GM20431 (cell line): ENCODE measurements around the gene SMURF1.
"Not testable (repeated sequence)": the region's sequence is repeated elsewhere in the genome, so short reads cannot be mapped to it uniquely, and the experiment has no call there.

Experiments
- in situ Hi-C: fragments of 300-500 bp; cut with MseI, MboI; formaldehyde crosslinking; loops from one replicate; pipeline ENCODE4 v1.15.0; 2020; ENCODE audit warnings: low sequenced_read_pairs; ENCODE audit not compliant: unreplicated experiment

Gene SMURF1

DNA sequence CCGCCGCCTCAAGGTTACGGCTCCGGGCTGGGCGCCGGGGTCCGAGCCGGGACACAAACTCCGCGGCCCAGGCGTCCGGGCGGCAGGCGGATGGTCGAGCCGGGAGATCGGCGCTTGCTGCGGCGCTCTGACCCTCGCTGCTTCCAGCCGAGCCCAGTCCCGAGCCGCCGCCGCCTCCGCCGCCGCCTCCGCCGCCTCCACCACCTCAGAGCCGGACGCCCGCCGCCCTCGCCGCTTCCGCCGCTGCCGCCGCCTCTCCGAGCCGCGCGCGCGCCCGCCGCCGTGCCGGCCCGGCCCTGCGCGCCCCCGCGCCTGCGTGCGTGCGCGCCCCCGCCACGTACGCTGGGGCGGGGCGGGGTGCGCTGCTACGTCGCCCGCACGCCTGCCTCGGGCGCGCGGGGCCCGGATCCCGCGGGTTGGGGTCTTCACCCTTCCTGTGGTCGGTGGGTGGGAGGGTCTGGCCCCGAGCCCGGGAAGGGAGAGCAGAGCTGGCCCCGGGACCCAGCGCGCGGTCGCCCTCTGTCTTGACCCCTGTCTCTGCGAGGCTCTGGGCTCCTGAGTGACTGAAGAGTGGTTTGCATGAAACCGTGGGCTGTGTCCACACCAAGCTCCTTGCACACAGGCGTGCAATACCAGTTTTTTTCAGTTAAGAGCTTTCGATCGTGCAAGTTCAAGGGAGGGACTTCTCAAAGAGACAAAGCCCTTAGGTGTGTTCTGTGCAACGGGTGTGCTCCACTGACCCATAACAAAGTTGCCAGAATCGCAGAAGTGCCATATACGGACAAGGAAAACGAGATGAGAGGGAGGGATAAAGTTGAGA lies at the start of gene SMURF1:
Gene SMURF1 (minus strand): TSS at position 256 of the 820 bp plus-strand sequence. CDS start 328 bp downstream, outside the sequence.
- in situ Hi-C loops: no loop called here

DNA sequence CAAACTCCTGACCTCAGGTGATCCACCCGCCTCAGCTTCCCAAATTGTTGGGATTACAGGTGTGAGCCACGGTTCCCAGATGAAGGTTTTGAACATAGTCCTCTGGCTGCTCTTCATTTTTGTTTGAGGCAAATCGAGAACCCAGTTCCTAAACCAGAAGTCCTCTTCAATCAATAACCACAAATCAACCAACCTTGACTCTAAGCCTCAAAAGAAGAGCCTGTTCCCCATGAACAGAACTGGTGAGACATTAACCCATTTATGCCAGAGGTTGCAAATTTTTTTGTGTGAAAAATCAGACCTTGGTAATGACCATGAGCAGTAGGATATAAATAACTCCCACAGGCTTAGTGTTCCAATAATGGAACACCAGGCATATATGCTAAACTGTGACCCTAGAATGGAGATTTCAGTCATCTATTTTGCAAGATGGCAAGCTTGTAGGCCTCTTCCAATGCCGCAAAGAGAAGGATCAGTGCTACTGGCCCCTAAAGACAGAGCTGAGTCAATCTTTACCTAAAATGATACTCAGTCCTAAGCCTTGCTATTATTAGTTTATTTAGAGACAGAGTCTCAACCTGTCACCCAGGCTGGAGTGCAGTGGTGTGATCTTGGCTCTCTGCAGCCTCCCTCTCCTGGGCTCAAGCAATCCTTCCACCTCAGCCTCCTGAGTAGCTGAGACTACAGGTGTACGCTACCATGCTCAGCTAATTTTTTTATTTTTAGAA lies 48.1 kb upstream of the SMURF1 start:
- in situ Hi-C loops: no loop called here

DNA sequence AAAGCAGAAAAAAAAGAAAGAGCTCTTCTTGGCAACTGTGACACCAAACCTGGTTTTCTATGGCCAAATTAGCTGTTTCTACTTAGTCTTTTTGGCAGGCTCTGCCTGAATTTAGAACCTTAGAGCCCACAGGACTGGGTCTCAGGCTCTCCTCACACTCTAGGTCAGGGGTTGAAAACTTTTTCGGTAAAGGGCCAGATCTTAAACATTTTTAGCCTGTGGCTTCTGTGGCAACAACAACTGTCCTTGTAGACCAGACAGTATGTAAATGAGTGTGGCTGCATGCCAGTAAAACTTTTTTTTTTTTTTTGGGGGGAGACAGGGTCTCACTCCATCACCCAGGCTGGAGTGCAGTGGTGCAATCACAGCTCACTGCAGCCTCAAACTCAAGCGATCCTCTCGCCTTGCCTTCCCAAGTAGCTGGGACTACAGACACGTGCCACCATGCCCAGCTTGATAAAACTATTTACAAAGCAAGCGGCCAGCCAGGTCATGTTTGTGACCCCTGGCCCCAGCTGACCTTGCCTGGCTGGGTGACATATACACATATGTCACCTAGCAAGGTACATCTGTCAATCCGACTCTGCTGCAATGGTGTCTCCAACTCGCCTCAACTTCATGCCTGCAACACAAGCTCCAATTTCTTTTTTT lies 46.6 kb upstream of the SMURF1 start:
- in situ Hi-C loops: no loop called here

DNA sequence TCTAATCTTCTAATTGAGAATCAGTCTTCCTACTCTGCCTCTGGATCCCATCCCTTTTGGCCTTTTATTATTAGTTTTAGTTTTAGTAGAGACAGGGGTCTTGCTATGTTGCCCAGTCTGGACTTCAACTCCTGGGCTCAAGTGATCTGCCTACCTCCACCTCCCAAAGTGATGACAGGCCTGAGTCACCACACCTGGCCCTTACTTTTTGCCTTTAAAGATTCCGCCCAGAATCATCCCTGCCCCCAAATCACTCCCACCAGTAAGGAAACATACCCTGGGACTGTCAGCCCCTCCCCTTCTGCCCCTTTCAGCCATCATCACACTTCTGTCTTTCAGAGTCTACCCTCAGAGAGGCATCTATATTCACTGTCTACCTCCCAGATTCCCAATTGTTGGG lies 45.3 kb upstream of the SMURF1 start:
- in situ Hi-C loops: no loop called here

DNA sequence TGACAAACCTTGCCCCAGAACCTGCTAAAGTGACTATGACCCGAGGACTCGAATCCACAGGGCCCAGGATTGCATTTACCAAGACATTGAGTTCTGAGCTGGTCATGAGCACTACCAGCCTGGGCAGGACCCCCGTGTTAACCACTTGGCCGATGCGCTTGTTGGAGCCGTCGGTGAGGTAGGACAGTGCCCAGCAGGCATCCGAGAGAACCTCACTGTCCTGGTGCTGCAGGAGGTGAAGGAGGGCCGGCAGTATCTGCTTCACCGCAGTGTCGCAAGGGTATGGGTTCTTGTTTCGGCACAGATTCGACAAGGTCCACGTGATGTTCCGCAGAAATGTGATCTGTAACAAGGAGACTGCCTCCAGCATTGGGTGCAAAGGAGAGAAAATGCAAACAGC lies 44.3 kb upstream of the SMURF1 start:
- in situ Hi-C loops: no loop called here

DNA sequence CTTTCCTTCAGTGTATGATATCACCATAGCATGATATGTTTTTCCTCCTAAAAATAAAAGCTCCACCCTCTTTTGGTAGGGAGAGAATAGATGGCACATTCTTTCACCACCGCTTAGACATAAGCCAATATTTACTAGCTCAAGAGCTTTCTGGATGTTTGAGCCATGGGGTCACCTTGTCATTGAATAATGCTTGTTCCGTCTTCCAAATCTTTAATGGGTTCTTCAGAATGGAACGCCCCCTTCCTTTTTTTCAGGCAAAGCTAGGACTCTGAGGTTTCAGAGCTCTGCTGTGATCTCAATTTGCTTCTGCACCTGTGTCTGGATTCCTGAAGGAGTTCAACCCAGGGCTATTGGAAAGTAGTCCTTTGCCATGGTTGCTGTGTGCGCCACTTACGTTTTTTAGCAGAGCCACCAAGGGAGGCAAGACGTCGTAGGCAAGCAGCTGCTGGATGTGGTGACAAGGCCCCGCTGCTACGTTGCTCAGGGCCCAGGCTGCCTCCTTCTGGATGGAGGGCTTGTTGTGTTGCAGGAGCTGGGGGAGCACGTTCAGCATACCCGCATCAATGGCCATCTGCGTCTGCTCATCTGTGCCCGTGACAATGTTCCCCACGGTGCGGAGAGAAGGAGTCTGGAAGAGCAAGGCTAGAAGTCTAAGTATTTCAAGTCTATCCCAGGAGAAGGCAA lies 40.8 kb upstream of the SMURF1 start:
- in situ Hi-C loops: no loop called here

DNA sequence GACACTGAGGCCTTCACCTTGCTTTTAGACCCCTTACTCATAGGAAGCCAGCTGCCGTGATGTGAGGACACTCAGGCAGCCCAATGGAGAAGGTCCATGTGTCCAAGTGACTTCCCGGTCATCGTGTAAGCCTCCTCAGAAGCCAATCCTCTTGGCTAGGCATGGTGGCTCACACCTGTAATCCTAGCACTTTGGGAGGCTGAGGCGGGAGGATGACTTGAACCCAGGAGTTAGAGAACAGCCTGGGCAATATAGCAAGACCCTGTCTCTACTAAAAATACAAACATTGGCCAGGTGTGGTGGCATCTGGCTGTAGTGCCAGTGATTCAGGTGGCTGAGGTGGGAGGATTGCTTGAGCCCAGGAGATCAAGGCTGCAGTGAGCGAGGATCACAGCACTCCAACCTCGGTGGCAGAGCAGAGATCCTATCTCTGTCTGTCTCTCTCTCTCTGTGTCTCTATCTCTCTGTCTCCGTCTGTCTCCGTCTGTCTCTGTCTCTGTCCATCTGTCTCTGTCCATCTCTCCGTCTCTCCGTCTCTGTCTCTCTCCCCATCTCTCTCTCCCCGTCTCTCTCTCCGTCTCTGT lies 36.3 kb upstream of the SMURF1 start:
- in situ Hi-C loops: no loop called here

DNA sequence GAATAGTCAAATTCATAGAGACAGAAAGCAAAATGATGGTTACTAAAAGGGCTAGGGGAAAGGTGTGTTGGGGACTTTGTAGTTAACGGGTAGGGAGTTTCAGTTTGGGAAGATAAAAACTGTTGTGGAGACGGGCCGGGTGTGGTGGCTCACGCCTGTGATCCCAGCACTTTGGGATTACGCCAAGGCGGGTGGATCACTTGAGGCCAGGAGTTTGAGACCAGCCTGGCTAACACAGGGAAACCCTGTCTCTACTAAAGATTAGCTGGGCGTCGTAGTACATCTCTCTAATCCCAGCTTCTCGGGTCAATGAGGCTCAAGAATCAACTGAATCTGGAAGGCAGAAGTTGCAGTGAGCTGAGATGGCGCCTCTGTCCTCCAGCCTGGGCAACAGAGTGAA lies 33.3 kb upstream of the SMURF1 start:
- in situ Hi-C loops: no loop called here

DNA sequence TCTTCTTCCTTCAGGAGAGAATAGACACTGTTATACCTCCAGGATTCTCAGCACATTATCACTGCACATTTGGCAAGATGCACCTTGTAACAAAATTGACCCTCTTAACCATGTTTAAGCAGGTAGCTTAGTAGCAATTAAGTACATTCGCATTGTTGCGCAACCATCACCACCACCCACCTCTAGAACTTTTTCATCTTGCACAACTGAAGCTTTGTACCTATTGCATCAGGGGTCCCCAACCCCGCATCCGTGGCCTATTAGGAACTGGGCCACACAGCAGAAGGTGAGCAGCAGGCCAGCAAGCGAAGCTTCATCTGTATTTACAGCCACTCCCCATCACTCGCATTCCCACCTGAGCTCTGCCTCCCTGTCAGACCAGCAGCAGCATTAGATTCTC lies 29.9 kb upstream of the SMURF1 start:
- in situ Hi-C loops: no loop called here

DNA sequence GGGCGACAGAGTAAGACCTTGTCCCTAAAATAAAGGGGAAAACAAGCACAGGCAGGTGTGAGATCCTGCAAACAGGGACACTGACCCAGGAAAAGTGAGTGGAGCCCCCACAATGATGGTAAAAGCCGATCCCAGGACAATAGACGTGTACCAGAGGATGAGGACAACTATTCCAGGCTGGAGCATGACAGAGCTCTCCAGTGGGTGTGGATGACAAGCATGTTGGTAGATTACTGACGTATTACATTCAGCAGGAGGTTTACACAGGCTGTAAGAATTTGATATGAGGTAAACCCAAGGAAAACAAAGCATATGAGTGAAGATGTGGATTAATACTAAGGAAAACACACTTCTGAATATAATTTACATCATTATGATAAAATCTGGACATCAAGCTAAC lies 27.8 kb upstream of the SMURF1 start:
- in situ Hi-C loops: no loop called here

DNA sequence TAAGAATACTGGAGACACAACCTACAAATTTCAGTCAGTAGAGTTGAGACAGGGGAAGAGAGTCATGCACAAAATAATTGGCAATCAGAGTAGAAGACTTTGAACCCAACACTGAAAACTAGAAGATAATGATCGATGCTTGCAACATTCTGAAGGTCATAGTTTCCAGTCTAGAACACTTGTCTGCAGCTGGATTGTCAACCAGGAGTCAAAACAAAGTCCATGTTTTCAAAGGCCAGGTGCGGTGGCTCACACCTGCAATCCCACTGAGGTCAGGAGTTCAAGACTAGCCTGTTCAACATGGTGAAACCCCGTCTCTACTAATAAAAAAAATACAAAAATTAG lies 26.8 kb upstream of the SMURF1 start:
- in situ Hi-C loops: no loop called here

DNA sequence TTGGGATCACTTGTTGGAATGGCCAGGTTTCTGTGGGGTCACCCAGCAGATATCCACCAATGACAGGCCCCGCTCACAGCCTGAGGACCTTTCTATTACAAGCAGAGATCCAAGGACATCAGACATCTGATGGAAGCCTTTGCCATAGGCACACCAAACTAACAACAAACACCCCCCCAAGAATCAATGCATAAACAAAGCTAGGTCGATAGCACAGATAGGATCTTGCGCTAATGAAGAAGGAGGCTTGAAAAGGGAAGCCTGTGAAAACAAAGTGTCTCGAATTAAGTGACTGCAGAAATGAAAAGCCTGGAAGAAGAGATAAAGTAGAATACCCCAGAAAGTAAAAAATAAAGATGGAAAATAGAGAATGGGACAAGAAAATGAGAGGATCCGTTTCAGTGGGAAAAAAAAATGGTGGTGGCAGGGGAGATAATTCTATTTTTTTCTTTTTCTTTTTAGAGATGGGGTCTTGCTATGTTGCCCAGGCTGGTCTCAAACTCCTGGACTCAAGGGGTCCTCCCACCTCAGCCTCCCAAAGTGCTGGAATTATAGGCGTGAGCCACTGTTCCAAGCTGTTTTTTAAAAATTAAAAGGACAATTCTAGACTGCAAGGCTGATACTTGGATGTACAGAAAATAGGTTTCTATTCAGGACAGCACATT lies 26.3 kb upstream of the SMURF1 start:
- in situ Hi-C loops: no loop called here

DNA sequence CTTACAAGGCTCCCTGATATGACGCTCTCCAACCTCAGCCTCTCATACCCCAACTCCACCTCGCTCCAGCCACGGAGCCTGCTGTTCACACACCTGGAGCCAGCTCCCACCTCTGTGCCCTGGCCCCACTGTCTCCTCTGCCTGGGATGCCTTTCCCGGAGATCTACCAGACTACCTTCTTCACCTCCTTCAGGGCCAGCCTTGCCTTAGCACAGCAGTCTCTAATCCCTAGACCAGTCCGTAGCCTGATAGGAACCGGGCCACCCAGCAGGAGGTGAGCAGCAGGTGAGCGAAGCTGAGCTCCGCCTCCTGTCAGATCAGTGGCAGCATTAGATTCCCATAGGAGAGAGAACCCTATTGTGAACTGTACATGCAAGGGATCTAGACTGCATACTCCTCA lies 23.2 kb upstream of the SMURF1 start:
- in situ Hi-C loops: no loop called here

DNA sequence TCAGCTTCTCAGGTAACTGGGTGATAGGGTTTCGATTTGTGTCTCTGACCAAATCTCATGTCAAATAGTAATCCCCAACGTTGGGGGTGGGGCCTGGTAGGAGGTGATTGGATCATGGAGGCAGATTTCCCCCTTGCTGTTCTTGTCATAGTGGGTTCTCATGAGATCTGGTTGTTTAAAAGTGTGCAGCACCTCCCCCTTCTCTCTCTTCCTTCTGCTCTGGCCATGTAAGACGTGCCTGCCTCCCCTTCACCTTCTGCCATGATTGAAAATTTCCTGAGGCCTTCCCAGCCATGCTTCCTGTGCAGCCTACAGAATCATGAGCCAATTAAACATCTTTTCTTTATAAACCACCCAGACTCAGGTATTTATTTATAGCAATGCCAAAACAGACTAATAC lies 21.9 kb upstream of the SMURF1 start:
- in situ Hi-C loops: no loop called here

DNA sequence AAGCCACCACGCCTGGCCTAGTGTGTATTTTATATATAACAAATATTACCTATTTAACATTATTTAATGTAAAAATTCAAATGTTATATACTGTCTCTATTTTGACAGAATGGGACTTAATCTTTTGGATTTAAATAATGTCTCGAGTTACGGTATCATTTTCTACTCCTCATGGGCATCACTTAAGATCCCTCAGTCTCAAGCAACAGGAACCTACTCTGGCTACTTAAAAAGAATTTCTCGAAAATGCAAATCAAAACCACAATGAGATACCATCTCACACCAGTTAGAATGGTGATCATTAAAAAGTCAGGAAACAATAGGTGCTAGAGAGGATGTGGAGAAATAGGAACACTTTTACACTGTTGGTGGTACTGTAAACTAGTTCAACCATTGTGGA lies 19.8 kb upstream of the SMURF1 start:
- in situ Hi-C loops: not testable (repeated sequence)

DNA sequence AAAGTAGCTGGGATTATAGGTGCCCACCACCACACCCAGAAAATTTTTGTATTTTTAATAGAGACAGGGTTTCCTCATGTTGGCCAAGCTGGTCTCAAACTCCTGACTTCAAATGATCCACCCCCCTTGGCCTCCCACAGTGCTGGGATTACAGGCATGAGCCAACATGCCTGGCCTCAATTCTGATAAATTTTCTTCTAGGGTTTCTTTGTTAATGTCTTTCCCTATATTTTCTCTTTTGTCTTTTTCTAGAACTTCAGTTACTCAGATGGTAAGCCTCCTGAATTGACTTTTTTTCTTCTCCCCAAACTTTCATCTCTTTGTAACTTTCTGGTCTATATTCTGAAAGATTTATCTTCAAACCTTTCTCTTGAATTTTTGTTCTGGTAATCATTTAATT lies 12.7 kb upstream of the SMURF1 start:
- in situ Hi-C loops: no loop called here

DNA sequence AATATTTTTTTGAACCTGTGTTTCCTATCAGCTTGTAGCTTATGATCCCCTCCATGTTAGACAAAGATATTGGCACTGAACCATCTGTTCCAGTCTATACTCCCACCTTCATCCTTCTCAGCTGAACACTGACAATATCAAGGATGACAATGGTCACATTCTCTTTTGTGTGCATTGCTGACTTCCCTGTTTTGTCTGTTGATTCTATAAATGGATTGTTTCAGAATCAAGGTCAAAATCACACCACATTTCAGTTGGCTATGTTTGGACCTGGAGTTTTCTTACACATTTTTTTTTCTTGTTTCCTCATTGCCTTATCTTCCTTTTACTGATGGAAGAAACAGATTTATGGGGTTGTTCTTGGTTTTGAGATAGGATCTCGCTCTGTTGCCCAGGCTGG lies 11.3 kb upstream of the SMURF1 start:
- in situ Hi-C loops: no loop called here

DNA sequence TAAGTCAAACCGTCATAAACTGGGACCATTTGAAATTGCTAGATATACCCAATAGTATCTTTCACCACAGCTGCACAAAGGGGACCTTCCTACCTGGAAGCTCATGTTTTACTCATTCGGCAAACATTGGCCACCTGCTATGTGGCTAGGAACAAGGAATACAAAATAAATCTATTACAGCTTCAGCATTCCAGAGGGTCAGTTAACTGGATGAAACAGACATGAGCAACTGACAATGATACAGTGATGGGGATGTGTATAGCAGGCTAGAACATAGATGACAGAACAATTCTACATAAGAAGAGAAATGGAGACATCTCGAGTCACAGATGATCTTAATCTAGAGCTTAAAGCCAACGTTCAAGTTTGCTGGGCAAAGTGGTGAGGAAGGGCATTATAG lies 3.1 kb upstream of the SMURF1 start:
- in situ Hi-C loops: no loop called here

DNA sequence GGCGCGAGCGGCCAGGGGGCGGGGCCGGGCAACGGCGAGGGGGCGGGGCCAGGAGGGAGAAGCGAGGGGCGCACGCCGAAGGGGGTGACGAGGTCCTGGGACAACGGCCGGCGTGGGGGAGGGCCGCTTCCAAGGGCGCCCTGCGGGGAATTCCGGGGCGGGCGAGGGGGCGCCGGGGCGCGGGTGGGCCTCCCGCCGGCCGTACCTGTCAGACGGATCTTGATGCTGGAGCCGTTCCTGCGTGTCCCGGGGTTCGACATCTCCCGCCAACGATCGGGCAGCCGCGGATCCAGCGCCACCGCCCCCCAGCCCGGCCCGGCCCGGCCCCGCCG lies 421 bp downstream of the SMURF1 start:
- in situ Hi-C loops: no loop called here
